ENCODE measurements around the gene NTRK2.

GRCh38 chr9:84697042-84697441, 27.5 kb downstream of the NTRK2 start:
- TF ChIP-seq CTCF (conservative IDR thresholded peaks at IDR 0.05; ENCODE audit: low read depth, low read length) (no peak), EZH2 (IDR thresholded peaks at IDR 0.05; ENCODE audit: borderline replicate concordance, low read depth, low read length, poor library complexity, severe bottlenecking) (no peak)

Measured in A673 (cell line).